ENCODE results near the gene POLA2.

GRCh38 chr11:65334696-65335295, 73.0 kb downstream of the POLA2 start:
- no peak for TF ChIP-seq CTCF (IDR thresholded peaks at IDR 0.05)
- TF ChIP-seq ZFX (IDR thresholded peaks at IDR 0.05; ENCODE audit: borderline replicate concordance), result no peak
